GM19193 (cell line): ENCODE results near the gene AADACL4.

ENCODE experiments used
- POLR2A ChIP-seq: IDR thresholded peaks from 4 replicates; pipeline ENCODE4 v1.6.1; 2011; ENCODE audit not compliant: insufficient read depth, insufficient read length; ENCODE audit errors: extremely low read depth

Gene AADACL4

GRCh38 chr1:12708396-12709090 lies 64.7 kb downstream of the AADACL4 start:
- TF ChIP-seq POLR2A: no peak

GRCh38 chr1:12709091-12709491 lies 65.2 kb downstream of the AADACL4 start:
- no peak for TF ChIP-seq POLR2A

- no peak for TF ChIP-seq POLR2A
These were observed 65.8 kb downstream of the AADACL4 start for GRCh38 chr1:12709696-12710095.

DNA sequence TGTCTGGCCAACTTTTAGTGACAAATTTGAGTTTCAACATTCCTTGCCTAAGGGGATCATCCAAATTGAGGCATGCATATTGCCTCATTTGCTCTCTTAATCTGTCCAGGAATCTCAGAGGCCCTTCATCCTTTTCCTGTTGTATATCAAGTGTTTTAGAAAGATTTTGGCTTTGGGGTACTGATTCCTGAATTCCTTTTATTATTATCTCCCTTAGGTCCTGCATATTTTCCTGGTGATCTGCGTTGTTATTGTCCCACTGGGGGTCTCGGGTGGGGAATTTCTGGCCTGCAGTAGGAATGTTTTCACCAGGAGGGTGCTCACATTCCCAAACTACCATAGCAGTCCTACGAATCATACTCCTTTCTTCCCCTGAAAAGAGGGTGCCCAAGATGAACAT lies 67.7 kb downstream of the AADACL4 start:
- no peak for TF ChIP-seq POLR2A

DNA sequence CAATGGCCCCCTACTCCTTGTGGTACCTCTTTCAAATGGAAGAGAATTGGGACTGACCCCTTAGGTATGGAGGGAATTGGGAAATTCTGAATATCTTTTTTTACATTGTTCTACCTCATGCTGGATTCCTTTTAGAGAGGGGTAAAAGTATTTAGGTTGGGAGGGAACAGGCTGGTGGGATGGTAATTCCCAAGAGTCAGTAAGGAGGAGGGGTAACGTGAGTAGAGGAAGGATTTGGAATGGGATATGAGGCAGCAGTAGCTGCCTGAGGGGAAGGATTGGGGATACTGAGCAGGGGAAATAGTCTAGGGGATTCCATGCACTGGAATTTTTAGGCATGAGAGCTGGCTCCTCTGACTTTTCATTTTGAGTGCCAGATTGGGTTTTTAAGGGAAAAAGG lies 68.2 kb downstream of the AADACL4 start:
- no peak for TF ChIP-seq POLR2A

DNA sequence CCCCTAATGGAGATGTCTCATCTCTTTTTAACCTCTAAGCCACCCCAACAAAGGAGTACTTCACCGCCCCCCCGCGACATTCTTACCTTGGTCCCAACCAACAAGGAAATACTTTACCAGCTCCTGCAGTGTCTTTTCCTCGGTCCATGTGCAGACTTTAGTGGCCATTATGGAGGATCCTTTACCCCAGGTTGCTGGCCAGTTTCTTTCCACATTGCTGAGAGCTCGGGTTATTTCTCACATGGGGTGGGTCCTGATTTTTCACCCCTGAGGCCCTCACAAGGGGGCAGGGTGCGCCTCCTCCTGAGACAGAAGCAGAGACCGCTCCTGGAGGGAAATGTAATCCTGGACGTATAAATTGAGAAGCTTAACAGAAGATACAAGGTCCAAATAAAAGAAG lies 69.0 kb downstream of the AADACL4 start:
- no peak for TF ChIP-seq POLR2A

- no peak for TF ChIP-seq POLR2A
These were observed 71.0 kb downstream of the AADACL4 start for GRCh38 chr1:12714710-12715475.

GRCh38 chr1:12715896-12716437 lies 72.1 kb downstream of the AADACL4 start, which contains the start of gene AADACL3:
AADACL3 (plus strand) TSS chr1:12716110; CDS start chr1:12716177, 67 bp downstream.
- TF ChIP-seq POLR2A: no peak
